DND-41 (cell line): ENCODE data around the gene FAM234A.

Experiments
- ATAC-seq: fragments of 200-7000 bp; cut with Tn5 transposase; 3 replicates; pipeline ENCODE4 v1.9.1; 2021; ENCODE audit warnings: low read depth; ENCODE audit not compliant: insufficient read depth
- DNase-seq: peaks from one replicate; pipeline ENCODE4 v3.0.0-alpha.2; 2020
- H2AFZ ChIP-seq: 2 replicates; pipeline ENCODE4 v1.6.0; 2012; ENCODE audit warnings: low read depth, low read length
- H3K27ac ChIP-seq: 2 replicates; pipeline ENCODE4 v1.5.1; 2012; ENCODE audit warnings: low read length, inconsistent platforms
- H3K27me3 ChIP-seq: fragments of 200-600 bp; sonication (generic); 2 replicates; pipeline ENCODE4 v1.6.0; 2012; ENCODE audit warnings: low read length, mild to moderate bottlenecking, inconsistent platforms; ENCODE audit not compliant: insufficient read depth, poor library complexity
- H3K36me3 ChIP-seq: 2 replicates; pipeline ENCODE4 v1.5.1; 2012; ENCODE audit warnings: low read length, inconsistent platforms; ENCODE audit not compliant: insufficient read depth
- H3K4me1 ChIP-seq: 2 replicates; pipeline ENCODE4 v1.5.1; 2012; ENCODE audit warnings: mild to moderate bottlenecking, low read length; ENCODE audit not compliant: insufficient read depth
- H3K4me2 ChIP-seq: 2 replicates; pipeline ENCODE4 v1.6.0; 2012; ENCODE audit warnings: mild to moderate bottlenecking, moderate library complexity, low read length, inconsistent platforms; ENCODE audit not compliant: insufficient read depth
- H3K4me3 ChIP-seq, 2 experiments: fragments of 200-600 bp in 1 of 2; shearing (Covaris generic) in 1 of 2; 2 replicates each; pipeline ENCODE4 v1.5.1; 2012 to 2016; ENCODE audit warnings: inconsistent platforms in 2 of 2, low read length in 2 of 2, mild to moderate bottlenecking in 2 of 2, low read depth in 1 of 2, moderate library complexity in 1 of 2
- H3K79me2 ChIP-seq: 2 replicates; pipeline ENCODE4 v1.6.0; 2012; ENCODE audit warnings: low read length, inconsistent platforms; ENCODE audit not compliant: insufficient read depth
- H3K9ac ChIP-seq: 2 replicates; pipeline ENCODE4 v1.6.0; 2012; ENCODE audit warnings: low read depth, mild to moderate bottlenecking, inconsistent platforms, low read length, moderate library complexity
- H3K9me3 ChIP-seq: 2 replicates; pipeline ENCODE4 v1.5.1; 2012; ENCODE audit warnings: low read length, moderate library complexity, mild to moderate bottlenecking, inconsistent platforms; ENCODE audit not compliant: insufficient read depth, severe bottlenecking
- H4K20me1 ChIP-seq: 2 replicates; pipeline ENCODE4 v1.6.0; 2012; ENCODE audit warnings: low read length; ENCODE audit not compliant: insufficient read depth
- CTCF ChIP-seq: IDR thresholded peaks from 2 replicates; pipeline ENCODE4 v1.5.1; 2012; ENCODE audit warnings: borderline replicate concordance, low read length, moderate library complexity, mild to moderate bottlenecking; ENCODE audit not compliant: poor library complexity, severe bottlenecking; ENCODE audit errors: extremely low read depth
- EZH2 ChIP-seq: IDR thresholded peaks from 3 replicates; pipeline ENCODE4 v1.6.1; 2012; ENCODE audit warnings: borderline replicate concordance, low read depth, mild to moderate bottlenecking, moderate library complexity, low read length, inconsistent platforms; ENCODE audit not compliant: severe bottlenecking

FAM234A gene

GRCh38 chr16:279531-279930 lies 44.9 kb downstream of the FAM234A start:
- TF ChIP-seq EZH2 = no peak
- Histone ChIP-seq H4K20me1 (no peaks in the 10 kb centered on the region; the same call in 1 of the 2 replicates), H3K9me3 (no peaks in the 10 kb centered on the region), H3K27ac (no peak overlapping the region), H2AFZ (no peak overlapping the region), H3K36me3 (no peaks in the 10 kb centered on the region), H3K9ac (no peak overlapping the region), H3K4me1 (peaks cover 3% of the 10 kb centered on the region; the same call in 1 of the 2 replicates), H3K27me3 (no peaks in the 10 kb centered on the region), H3K4me2 (no peak overlapping the region), H3K79me2 (no peaks in the 10 kb centered on the region), H3K4me3 (no peak overlapping the region)
- DNase-seq (no peak), ATAC-seq (no peak)

- H3K4me1 ChIP-seq = peaks cover 3% of the 10 kb centered on the region; the same call in 1 of the 2 replicates
- H3K9ac ChIP-seq = no peak overlapping the region
- TF ChIP-seq EZH2 (no peak), CTCF (no peak)
- no peaks in the 10 kb centered on the region for H3K36me3 ChIP-seq
- no peak overlapping the region for H2AFZ ChIP-seq
- no peak overlapping the region for H3K4me2 ChIP-seq
- no peak for ATAC-seq
- H4K20me1 ChIP-seq = no peaks in the 10 kb centered on the region; the same call in 1 of the 2 replicates
- H3K79me2 ChIP-seq = no peaks in the 10 kb centered on the region
- H3K4me3 ChIP-seq = no peak overlapping the region
- no peaks in the 10 kb centered on the region for H3K27me3 ChIP-seq
- no peak overlapping the region for H3K27ac ChIP-seq
- no peak for DNase-seq
- no peaks in the 10 kb centered on the region for H3K9me3 ChIP-seq
These were observed 45.4 kb downstream of the FAM234A start for GRCh38 chr16:280005-280460.

GRCh38 chr16:280552-280951 lies 45.9 kb downstream of the FAM234A start, which contains the start of gene ARHGDIG:
TSS of gene ARHGDIG (plus strand) at chr16:280591. CDS start at chr16:280681, 90 bp downstream.
- Histone ChIP-seq H2AFZ (no peak within 1 kb of the TSS), H4K20me1 (no peaks in the 10 kb centered on the region; the same call in 1 of the 2 replicates), H3K9ac (no peak within 1 kb of the TSS), H3K9me3 (no peaks in the 10 kb centered on the region), H3K4me3 (no peak within 1 kb of the TSS), H3K36me3 (no peaks in the 10 kb centered on the region), H3K27ac (no peak within 1 kb of the TSS), H3K79me2 (no peaks in the 10 kb centered on the region), H3K4me2 (no peak within 1 kb of the TSS), H3K27me3 (no peaks in the 10 kb centered on the region), H3K4me1 (peaks cover 3% of the 10 kb centered on the region; the same call in 1 of the 2 replicates)
- TF ChIP-seq EZH2 (no peak), CTCF (no peak)
- DNase-seq = no peak
- ATAC-seq = no peak

- Histone ChIP-seq H3K4me2 (no peak overlapping the region), H3K79me2 (no peaks in the 10 kb centered on the region), H3K4me1 (peaks cover 3% of the 10 kb centered on the region; the same call in 1 of the 2 replicates), H3K27ac (no peak overlapping the region), H3K27me3 (no peaks in the 10 kb centered on the region), H3K9ac (no peak overlapping the region), H2AFZ (no peak overlapping the region), H3K36me3 (no peaks in the 10 kb centered on the region), H4K20me1 (no peaks in the 10 kb centered on the region; the same call in 1 of the 2 replicates), H3K4me3 (no peak overlapping the region), H3K9me3 (no peaks in the 10 kb centered on the region)
- no peak for TF ChIP-seq EZH2
- TF ChIP-seq CTCF = no peak
- ATAC-seq (no peak), DNase-seq (no peak)
These were observed 46.5 kb downstream of the FAM234A start for GRCh38 chr16:280991-281659.
